ENCODE results near the gene QARS1.

DNA sequence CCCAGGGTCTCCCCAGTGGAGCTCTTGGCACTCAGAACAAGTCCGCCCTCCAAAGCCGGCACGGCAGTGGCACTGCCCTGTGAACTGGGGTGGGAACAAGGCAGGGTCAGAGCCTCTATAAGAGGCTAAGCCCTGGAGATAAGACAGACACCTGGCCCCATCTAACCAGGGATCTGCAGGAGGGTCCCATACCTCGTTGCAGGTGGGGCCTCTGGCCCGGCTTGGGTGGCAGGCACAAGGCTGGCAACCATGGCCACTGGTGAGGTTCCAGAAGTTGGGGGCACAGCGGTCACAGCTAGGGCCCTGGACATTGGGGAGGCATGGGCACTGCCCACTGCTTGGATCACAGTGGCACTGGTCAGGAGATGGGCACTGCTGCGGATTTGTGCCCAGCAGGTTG is 19.6 kb upstream of the QARS1 start:
- no peak for TF ChIP-seq GATA2 (IDR thresholded peaks at IDR 0.05; ENCODE audit: low read depth, low read length)
- no peak for TF ChIP-seq GATA3 (IDR thresholded peaks at IDR 0.05; ENCODE audit: low read depth, low read length)

Data from SH-SY5Y (cell line).